Body of pancreas (tissue), 4 donors: ENCODE data around the gene TRIM10. TPM values are rescaled to one million over a fixed set of nuclear protein-coding genes. Genes with fewer than 3 reads are reported as not detected.

Experiments
- ATAC-seq: fragments of 150-250 bp; one replicate; pipeline ENCODE4 v1.9.1; 2016
- DNase-seq, 4 donors: peaks; one replicate each; pipeline ENCODE4 v3.0.0-alpha.2; 2019
- H3K27ac ChIP-seq, 4 donors: fragments of 200-600 bp; sonication (generic); 1 replicate in 3 of 4; 2 replicates in 1 of 4; pipeline versions ENCODE4 v1.5.1 to v1.6.1; 2016 to 2019; ENCODE audit warnings: mild to moderate bottlenecking in 1 of 4, mixed read lengths in 1 of 4, moderate library complexity in 1 of 4
- H3K27me3 ChIP-seq, 2 donors: fragments of 200-600 bp; sonication (generic); one replicate each; pipeline ENCODE4 v1.6.0; 2016; ENCODE audit warnings: mild to moderate bottlenecking in 1 of 2
- H3K36me3 ChIP-seq, 2 donors: fragments of 200-600 bp; sonication (generic); replicated peaks in 1 of 2; 2 replicates each; pipeline ENCODE4 v1.5.1; 2016; ENCODE audit warnings: low read depth in 2 of 2; ENCODE audit not compliant: insufficient read depth in 1 of 2
- H3K4me1 ChIP-seq: fragments of 200-600 bp; sonication (generic); one replicate; pipeline ENCODE4 v1.6.0; 2016
- H3K4me3 ChIP-seq, 2 donors: fragments of 200-600 bp; sonication (generic); 1 replicate in 1 of 2; 2 replicates in 1 of 2; pipeline ENCODE4 v1.5.1; 2016 to 2019
- H3K9me3 ChIP-seq, 3 donors: fragments of 200-600 bp; sonication (generic); 1 replicate in 2 of 3; 2 replicates in 1 of 3; pipeline ENCODE4 v1.5.1; 2016
- CTCF ChIP-seq, 7 experiments: fragments of 450-650 bp in 4 of 7; fragments of 200-600 bp in 3 of 7; sonication (generic) in 3 of 7; IDR thresholded peaks; one replicate each; pipeline ENCODE4 v1.5.1; 2016 to 2019; ENCODE audit warnings: antibody characterized with exemption in 7 of 7
- POLR2A ChIP-seq, 3 donors: fragments of 450-650 bp; IDR thresholded peaks; one replicate each; pipeline ENCODE4 v1.6.1; 2016; ENCODE audit warnings: antibody characterized with exemption in 3 of 3, mild to moderate bottlenecking in 2 of 3
- WGBS, 2 donors: methylation state at CpG; one replicate each; pipeline ENCODE4 v1.1.5; 2017; 5-methylcytosine and 5-hydroxymethylcytosine counted together
- intact Hi-C: fragments of 100-400 bp; cut with DNase I; formaldehyde crosslinking; loops from one replicate; pipeline ENCODE4 v1.15.1; 2023
- total RNA-seq, 2 donors: library from RNA; depleted of rRNA; stranded (reverse); fragments of >200 nt; gene quantifications; one replicate each; pipeline ENCODE4 v1.1.0, GENCODE V29; 2016

Gene TRIM10
- total RNA-seq, 2 donors from 2014 or later = not detected

GRCh38 chr6:30113841-30114240, 47.2 kb downstream of the TRIM10 start:
- no peak overlapping the region for H3K27ac ChIP-seq
- intact Hi-C loops = no loop called here
- no peak for TF ChIP-seq CTCF (IDR thresholded peaks at IDR 0.05)
- no peak for TF ChIP-seq POLR2A (IDR thresholded peaks at IDR 0.05)
- H3K36me3 ChIP-seq = no peaks in the 10 kb centered on the region
- 25 to 29% methylated on average over 1 of the region's 1 CpG for WGBS, 2 donors
- no peak overlapping the region for H3K4me3 ChIP-seq
- H3K27me3 ChIP-seq = no peaks in the 10 kb centered on the region
- DNase-seq (no peak), ATAC-seq (no peak)
- H3K9me3 ChIP-seq = no peaks in the 10 kb centered on the region
- H3K4me1 ChIP-seq = no peaks in the 10 kb centered on the region

GRCh38 chr6:30113003-30113759, 47.8 kb downstream of the TRIM10 start, which contains the start of gene TRIM31:
Gene TRIM31, minus strand, starts transcription at chr6:30113090. Its CDS starts 285 bp downstream, at chr6:30112805.
- H3K9me3 ChIP-seq = no peaks in the 10 kb centered on the region
- no peak for DNase-seq
- H3K27ac ChIP-seq = no peak within 1 kb of the TSS
- no peaks in the 10 kb centered on the region for H3K4me1 ChIP-seq
- intact Hi-C loops = no loop called here
- ATAC-seq = no peak
- H3K4me3 ChIP-seq = no peak within 1 kb of the TSS
- H3K36me3 ChIP-seq = no peaks in the 10 kb centered on the region
- no peaks in the 10 kb centered on the region for H3K27me3 ChIP-seq
- no peak for TF ChIP-seq POLR2A (IDR thresholded peaks at IDR 0.05)
- WGBS, 2 donors = 44 to 49% methylated on average over 3 of the region's 3 CpGs

GRCh38 chr6:30112402-30112994, 48.5 kb downstream of the TRIM10 start:
- ATAC-seq (no peak), DNase-seq (no peak)
- H3K4me1 ChIP-seq = no peaks in the 10 kb centered on the region
- no peaks in the 10 kb centered on the region for H3K9me3 ChIP-seq
- H3K27me3 ChIP-seq = no peaks in the 10 kb centered on the region
- no peak overlapping the region for H3K27ac ChIP-seq
- no peak overlapping the region for H3K4me3 ChIP-seq
- intact Hi-C loops = no loop called here
- TF ChIP-seq CTCF (IDR thresholded peaks at IDR 0.05) (no peak), POLR2A (IDR thresholded peaks at IDR 0.05) (no peak)
- no peaks in the 10 kb centered on the region for H3K36me3 ChIP-seq
- WGBS, 2 donors = 65 to 67% methylated on average over 9 to 10 of the region's 10 CpGs

GRCh38 chr6:30111266-30111856, 49.6 kb downstream of the TRIM10 start:
- H3K27me3 ChIP-seq = no peaks in the 10 kb centered on the region
- 37% methylated on average over 14 to 26 of the region's 27 CpGs for WGBS, 2 donors

More at GRCh38 chr6:30111266-30111856, 49.6 kb downstream of the TRIM10 start:
- intact Hi-C loops = no loop called here
- ATAC-seq = no peak
- Histone ChIP-seq H3K9me3 (no peaks in the 10 kb centered on the region), H3K27ac (no peak overlapping the region), H3K36me3 (no peaks in the 10 kb centered on the region), H3K4me1 (no peaks in the 10 kb centered on the region), H3K4me3 (no peak overlapping the region)
- DNase-seq = no peak
- TF ChIP-seq POLR2A (IDR thresholded peaks at IDR 0.05) = no peak
- no peak for TF ChIP-seq CTCF (IDR thresholded peaks at IDR 0.05)
